ENCODE measurements around the gene ALX4. TPM values are rescaled to one million over a fixed set of nuclear protein-coding genes. Genes with fewer than 3 reads are reported as not detected.
A peak's percentile ranks its signal among the peaks of the same experiment; 100 is the strongest.

The ALX4 gene
- total and polyA plus RNA-seq, 4 experiments from 2014 or later: not detected

- CTCF ChIA-PET (ENCODE audit: partially characterized antibody): no interaction called here
- no peak overlapping the region for H3K27ac Mint-ChIP-seq
- peak overlapping the region; percentile 86 to 93 (median 90) for H3K4me3 Mint-ChIP-seq
- Histone ChIP-seq H3K4me1 (ENCODE audit: insufficient read depth, low read length) (peaks cover 25% of the 10 kb centered on the region), H3K36me3 (ENCODE audit: insufficient read depth, low read length) (no peaks in the 10 kb centered on the region), H3K4me3 (ENCODE audit: low read length in 2 of 2) (peak overlapping the region; percentile 52 to 61), H3K27me3 (ENCODE audit: insufficient read depth, low read length) (peaks cover 45% of the 10 kb centered on the region), H3K27ac (ENCODE audit: low read depth, low read length) (no peak overlapping the region), H3K9me3 (ENCODE audit: control insufficient read depth in 1 of 2, low read length in 2 of 2) (no peaks in the 10 kb centered on the region)
- POLR2A ChIA-PET (ENCODE audit: partially characterized antibody): no interaction called here
- peaks cover 19 to 44% (median 24%) of the 10 kb centered on the region in 4 donors for H3K4me1 Mint-ChIP-seq
- peaks cover 60 to 69% of the 10 kb centered on the region in 2 donors for H3K27me3 Mint-ChIP-seq
- peaks cover 0 to 2% (median 0%) of the 10 kb centered on the region in 8 donors for H3K9me3 Mint-ChIP-seq
- no peaks in the 10 kb centered on the region for H3K36me3 Mint-ChIP-seq
- no peak for DNase-seq
- intact Hi-C loops (cut with micrococcal nuclease): no loop called here
These were observed 4.9 kb downstream of the ALX4 start for GRCh38 chr11:44305026-44305469.

- no peak overlapping the region for H3K27ac Mint-ChIP-seq
- peaks cover 63 to 66% of the 10 kb centered on the region in 2 donors for H3K27me3 Mint-ChIP-seq
- Histone ChIP-seq H3K4me1 (ENCODE audit: insufficient read depth, low read length) (peaks cover 25% of the 10 kb centered on the region), H3K9me3 (ENCODE audit: control insufficient read depth in 1 of 2, low read length in 2 of 2) (no peaks in the 10 kb centered on the region), H3K4me3 (ENCODE audit: low read length in 2 of 2) (peak overlapping the region in 1 of 2 donors; percentile 52), H3K27ac (ENCODE audit: low read depth, low read length) (no peak overlapping the region), H3K27me3 (ENCODE audit: insufficient read depth, low read length) (peaks cover 45% of the 10 kb centered on the region), H3K36me3 (ENCODE audit: insufficient read depth, low read length) (no peaks in the 10 kb centered on the region)
- H3K36me3 Mint-ChIP-seq: no peaks in the 10 kb centered on the region
- ChIA-PET CTCF (ENCODE audit: partially characterized antibody) (no interaction called here), POLR2A (ENCODE audit: partially characterized antibody) (no interaction called here)
- H3K9me3 Mint-ChIP-seq: peaks cover 0 to 2% (median 0%) of the 10 kb centered on the region in 8 donors
- DNase-seq: no peak
- intact Hi-C loops (cut with micrococcal nuclease): no loop called here
- peak overlapping the region; percentile 86 to 93 (median 90) for H3K4me3 Mint-ChIP-seq
- peaks cover 17 to 44% (median 24%) of the 10 kb centered on the region in 4 donors for H3K4me1 Mint-ChIP-seq
These were observed 5.6 kb downstream of the ALX4 start for GRCh38 chr11:44304091-44305025.

- no peak for DNase-seq
- Mint-ChIP-seq H3K27ac (no peak overlapping the region), H3K4me1 (peaks cover 15 to 44% (median 23%) of the 10 kb centered on the region in 4 donors), H3K9me3 (peaks cover 0 to 2% (median 0%) of the 10 kb centered on the region in 8 donors), H3K27me3 (peaks cover 60 to 61% of the 10 kb centered on the region in 2 donors), H3K4me3 (peak overlapping the region in 6 of 8 donors; percentile 4 to 92 (median 48)), H3K36me3 (no peaks in the 10 kb centered on the region)
- H3K27ac ChIP-seq (ENCODE audit: low read depth, low read length): no peak overlapping the region
- intact Hi-C loops (cut with micrococcal nuclease): no loop called here
- H3K4me1 ChIP-seq (ENCODE audit: insufficient read depth, low read length): peaks cover 25% of the 10 kb centered on the region
- no peak overlapping the region for H3K4me3 ChIP-seq (ENCODE audit: low read length in 2 of 2)
- H3K9me3 ChIP-seq (ENCODE audit: control insufficient read depth in 1 of 2, low read length in 2 of 2): no peaks in the 10 kb centered on the region
- H3K27me3 ChIP-seq (ENCODE audit: insufficient read depth, low read length): peaks cover 41% of the 10 kb centered on the region
- ChIA-PET CTCF (ENCODE audit: partially characterized antibody) (no interaction called here), POLR2A (ENCODE audit: partially characterized antibody) (no interaction called here)
- no peaks in the 10 kb centered on the region for H3K36me3 ChIP-seq (ENCODE audit: insufficient read depth, low read length)
These were observed 6.5 kb downstream of the ALX4 start for GRCh38 chr11:44303401-44303938.

GRCh38 chr11:44301564-44302271 is 8.2 kb downstream of the ALX4 start:
- H3K27ac Mint-ChIP-seq: peak overlapping the region in 1 of 7 donors; percentile 53
- intact Hi-C loops (cut with micrococcal nuclease): no loop called here
- no peaks in the 10 kb centered on the region for H3K9me3 Mint-ChIP-seq
- no peaks in the 10 kb centered on the region for H3K36me3 Mint-ChIP-seq
- POLR2A ChIA-PET (ENCODE audit: partially characterized antibody): no interaction called here
- H3K4me3 ChIP-seq (ENCODE audit: low read length in 2 of 2): no peak overlapping the region
- H3K36me3 ChIP-seq (ENCODE audit: insufficient read depth, low read length): no peaks in the 10 kb centered on the region
- peaks cover 51 to 56% of the 10 kb centered on the region in 2 donors for H3K27me3 Mint-ChIP-seq
- CTCF ChIA-PET (ENCODE audit: partially characterized antibody): no interaction called here
- H3K27ac ChIP-seq (ENCODE audit: low read depth, low read length): no peak overlapping the region
- peaks cover 13 to 37% (median 20%) of the 10 kb centered on the region in 4 donors for H3K4me1 Mint-ChIP-seq
- H3K9me3 ChIP-seq (ENCODE audit: control insufficient read depth in 1 of 2, low read length in 2 of 2): no peaks in the 10 kb centered on the region
- H3K27me3 ChIP-seq (ENCODE audit: insufficient read depth, low read length): peaks cover 31% of the 10 kb centered on the region
- no peak for DNase-seq
- H3K4me3 Mint-ChIP-seq: peak overlapping the region in 1 of 8 donors; percentile 36
- peaks cover 25% of the 10 kb centered on the region for H3K4me1 ChIP-seq (ENCODE audit: insufficient read depth, low read length)

GRCh38 chr11:44300844-44301563 is 8.9 kb downstream of the ALX4 start:
- H3K4me1 ChIP-seq (ENCODE audit: insufficient read depth, low read length): peaks cover 18% of the 10 kb centered on the region
- ChIA-PET POLR2A (ENCODE audit: partially characterized antibody) (no interaction called here), CTCF (ENCODE audit: partially characterized antibody) (no interaction called here)
- H3K36me3 Mint-ChIP-seq: no peaks in the 10 kb centered on the region
- H3K27me3 ChIP-seq (ENCODE audit: insufficient read depth, low read length): peaks cover 27% of the 10 kb centered on the region
- intact Hi-C loops (cut with micrococcal nuclease): no loop called here
- H3K36me3 ChIP-seq (ENCODE audit: insufficient read depth, low read length): no peaks in the 10 kb centered on the region
- no peak overlapping the region for H3K27ac Mint-ChIP-seq
- H3K4me3 Mint-ChIP-seq: no peak overlapping the region
- peaks cover 47 to 56% of the 10 kb centered on the region in 2 donors for H3K27me3 Mint-ChIP-seq
- DNase-seq: no peak
- no peaks in the 10 kb centered on the region for H3K9me3 ChIP-seq (ENCODE audit: control insufficient read depth in 1 of 2, low read length in 2 of 2)
- no peak overlapping the region for H3K27ac ChIP-seq (ENCODE audit: low read depth, low read length)
- H3K4me1 Mint-ChIP-seq: peaks cover 11 to 30% (median 18%) of the 10 kb centered on the region in 4 donors
- no peaks in the 10 kb centered on the region for H3K9me3 Mint-ChIP-seq
- no peak overlapping the region for H3K4me3 ChIP-seq (ENCODE audit: low read length in 2 of 2)

GRCh38 chr11:44298862-44299261 is 11.1 kb downstream of the ALX4 start:
- Histone ChIP-seq H3K36me3 (ENCODE audit: insufficient read depth, low read length) (no peaks in the 10 kb centered on the region), H3K27ac (ENCODE audit: low read depth, low read length) (no peak overlapping the region), H3K27me3 (ENCODE audit: insufficient read depth, low read length) (peaks cover 16% of the 10 kb centered on the region), H3K9me3 (ENCODE audit: control insufficient read depth in 1 of 2, low read length in 2 of 2) (no peaks in the 10 kb centered on the region), H3K4me1 (ENCODE audit: insufficient read depth, low read length) (peaks cover under 1% of the 10 kb centered on the region), H3K4me3 (ENCODE audit: low read length in 2 of 2) (no peak overlapping the region)
- H3K36me3 Mint-ChIP-seq: no peaks in the 10 kb centered on the region
- intact Hi-C loops (cut with micrococcal nuclease): no loop called here
- DNase-seq: no peak
- CTCF ChIA-PET (ENCODE audit: partially characterized antibody): interaction anchor here (1.0 to 1.2 kb wide), 2 partner anchors 13 to 613 kb away, joined by 3 to 4 read pairs; no protein-coding TSS in a partner anchor
- no peak overlapping the region for H3K27ac Mint-ChIP-seq
- H3K4me3 Mint-ChIP-seq: no peak overlapping the region
- peaks cover 27 to 45% of the 10 kb centered on the region in 2 donors for H3K27me3 Mint-ChIP-seq
- peaks cover 3 to 9% (median 3%) of the 10 kb centered on the region in 4 donors for H3K4me1 Mint-ChIP-seq
- H3K9me3 Mint-ChIP-seq: no peaks in the 10 kb centered on the region
- POLR2A ChIA-PET (ENCODE audit: partially characterized antibody): no interaction called here

Data from CD4-positive, alpha-beta memory T cell (primary cell).